ENCODE data around the gene DCDC2C. TPM values are rescaled to one million over a fixed set of nuclear protein-coding genes. Genes with fewer than 3 reads are reported as not detected.

The DCDC2C gene
- total RNA-seq, 1 experiment from 2014 or later: 0.43 TPM

DNA sequence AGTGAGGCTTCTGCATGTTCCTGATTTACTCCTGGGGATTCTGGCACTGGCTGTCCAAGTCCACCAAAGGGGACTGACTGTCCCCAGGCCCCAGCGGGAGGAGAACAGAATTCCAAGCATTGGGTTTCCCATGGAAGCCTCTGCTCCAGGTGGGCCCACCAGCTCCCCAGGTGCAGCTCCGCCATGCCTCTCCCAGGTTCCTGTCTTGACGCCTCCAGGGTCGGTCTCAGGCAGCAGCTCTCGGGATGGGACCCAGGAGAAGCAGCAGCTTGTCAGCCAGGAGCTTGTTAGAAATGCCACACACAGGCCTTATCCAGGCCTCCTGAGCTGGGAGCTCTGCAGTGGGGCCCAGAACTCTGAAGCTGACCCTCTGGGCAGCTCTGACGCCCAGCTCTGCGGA, 47.9 kb downstream of the DCDC2C start:
- Histone ChIP-seq H3K4me3 (ENCODE audit: low read depth, low read length, poor library complexity, severe bottlenecking) (no peak overlapping the region), H3K9me3 (ENCODE audit: low read depth, low read length, poor library complexity, severe bottlenecking) (no peaks in the 10 kb centered on the region), H3K4me1 (ENCODE audit: insufficient read depth, low read length, poor library complexity, severe bottlenecking) (no peaks in the 10 kb centered on the region), H3K36me3 (ENCODE audit: insufficient read depth, low read length, poor library complexity, severe bottlenecking) (no peaks in the 10 kb centered on the region), H3K27ac (ENCODE audit: low read depth, low read length, poor library complexity, severe bottlenecking) (no peak overlapping the region), H3K27me3 (replicated peaks; ENCODE audit: insufficient read depth, low read depth, low read length, poor library complexity) (no peaks in the 10 kb centered on the region)
- TF ChIP-seq, protein P1, sequence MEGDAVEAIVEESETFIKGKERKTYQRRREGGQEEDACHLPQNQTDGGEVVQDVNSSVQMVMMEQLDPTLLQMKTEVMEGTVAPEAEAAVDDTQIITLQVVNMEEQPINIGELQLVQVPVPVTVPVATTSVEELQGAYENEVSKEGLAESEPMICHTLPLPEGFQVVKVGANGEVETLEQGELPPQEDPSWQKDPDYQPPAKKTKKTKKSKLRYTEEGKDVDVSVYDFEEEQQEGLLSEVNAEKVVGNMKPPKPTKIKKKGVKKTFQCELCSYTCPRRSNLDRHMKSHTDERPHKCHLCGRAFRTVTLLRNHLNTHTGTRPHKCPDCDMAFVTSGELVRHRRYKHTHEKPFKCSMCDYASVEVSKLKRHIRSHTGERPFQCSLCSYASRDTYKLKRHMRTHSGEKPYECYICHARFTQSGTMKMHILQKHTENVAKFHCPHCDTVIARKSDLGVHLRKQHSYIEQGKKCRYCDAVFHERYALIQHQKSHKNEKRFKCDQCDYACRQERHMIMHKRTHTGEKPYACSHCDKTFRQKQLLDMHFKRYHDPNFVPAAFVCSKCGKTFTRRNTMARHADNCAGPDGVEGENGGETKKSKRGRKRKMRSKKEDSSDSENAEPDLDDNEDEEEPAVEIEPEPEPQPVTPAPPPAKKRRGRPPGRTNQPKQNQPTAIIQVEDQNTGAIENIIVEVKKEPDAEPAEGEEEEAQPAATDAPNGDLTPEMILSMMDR (conservative IDR thresholded peaks at IDR 0.05; ENCODE audit: low read depth, low read length): no peak
- no peak for TF ChIP-seq EZH2 (IDR thresholded peaks at IDR 0.05; ENCODE audit: borderline replicate concordance, low read depth, low read length, poor library complexity, severe bottlenecking)
- no TSS peak for BruUV-seq (replicated peaks)
- DNase-seq (ENCODE audit: low spot score): no peak
- intact Hi-C loops (cut with micrococcal nuclease; ENCODE audit: unreplicated experiment): no loop called here
- ChIA-PET CTCF (no interaction called here), POLR2A (ENCODE audit: low non-redundant PET) (no interaction called here)

DNA sequence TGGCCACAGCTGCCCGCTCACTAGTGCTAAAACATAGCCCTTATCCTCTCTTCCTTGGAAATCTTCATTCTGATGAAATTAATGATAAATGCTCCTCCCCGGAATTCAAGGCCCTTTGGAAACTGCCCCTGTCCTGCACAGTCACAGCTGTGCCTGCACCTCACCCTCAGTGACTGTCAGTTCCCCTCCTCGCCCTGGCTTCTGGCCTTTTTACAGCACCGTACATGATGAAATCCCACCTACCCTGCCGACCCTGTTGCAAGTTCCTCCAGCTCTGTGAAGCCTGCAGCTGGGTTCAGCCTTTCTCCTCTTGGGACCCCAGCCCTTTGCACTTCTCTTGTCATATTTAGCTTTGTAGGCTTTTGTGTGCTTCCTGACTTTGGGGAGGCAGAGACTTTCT, 48.4 kb downstream of the DCDC2C start:
- no peak for DNase-seq (ENCODE audit: low spot score)
- intact Hi-C loops (cut with micrococcal nuclease; ENCODE audit: unreplicated experiment): no loop called here
- no TSS peak for BruUV-seq (replicated peaks)
- CTCF ChIA-PET: no interaction called here
- Histone ChIP-seq H3K9me3 (ENCODE audit: low read depth, low read length, poor library complexity, severe bottlenecking) (no peaks in the 10 kb centered on the region), H3K4me1 (ENCODE audit: insufficient read depth, low read length, poor library complexity, severe bottlenecking) (no peaks in the 10 kb centered on the region), H3K4me3 (ENCODE audit: low read depth, low read length, poor library complexity, severe bottlenecking) (no peak overlapping the region), H3K36me3 (ENCODE audit: insufficient read depth, low read length, poor library complexity, severe bottlenecking) (no peaks in the 10 kb centered on the region), H3K27me3 (replicated peaks; ENCODE audit: insufficient read depth, low read depth, low read length, poor library complexity) (no peaks in the 10 kb centered on the region), H3K27ac (ENCODE audit: low read depth, low read length, poor library complexity, severe bottlenecking) (no peak overlapping the region)
- POLR2A ChIA-PET (ENCODE audit: low non-redundant PET): no interaction called here
- no peak for TF ChIP-seq EZH2 (IDR thresholded peaks at IDR 0.05; ENCODE audit: borderline replicate concordance, low read depth, low read length, poor library complexity, severe bottlenecking)
- TF ChIP-seq, protein P1 (conservative IDR thresholded peaks at IDR 0.05; ENCODE audit: low read depth, low read length): no peak

DNA sequence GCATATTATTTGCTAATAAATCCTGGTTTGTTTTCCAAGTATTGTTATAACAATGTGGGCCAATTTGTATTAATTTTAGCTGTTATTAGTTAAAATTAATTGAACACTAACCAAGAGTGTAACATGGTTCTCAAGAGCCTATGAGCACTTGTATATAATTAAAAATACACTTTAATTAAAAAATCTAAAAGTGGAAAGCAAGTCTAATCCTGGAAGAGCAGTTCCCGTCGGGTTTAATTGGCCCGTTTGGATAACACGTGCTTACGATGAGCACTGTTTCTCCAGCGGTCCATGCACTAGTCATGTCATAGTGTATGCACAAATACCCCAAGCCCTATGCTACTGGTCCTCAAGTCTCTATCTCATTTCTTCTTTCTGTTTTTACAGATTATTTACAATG, 49.0 kb downstream of the DCDC2C start:
- intact Hi-C loops (cut with micrococcal nuclease; ENCODE audit: unreplicated experiment): no loop called here
- Histone ChIP-seq H3K9me3 (ENCODE audit: low read depth, low read length, poor library complexity, severe bottlenecking) (no peaks in the 10 kb centered on the region), H3K36me3 (ENCODE audit: insufficient read depth, low read length, poor library complexity, severe bottlenecking) (no peaks in the 10 kb centered on the region), H3K4me1 (ENCODE audit: insufficient read depth, low read length, poor library complexity, severe bottlenecking) (no peaks in the 10 kb centered on the region), H3K27ac (ENCODE audit: low read depth, low read length, poor library complexity, severe bottlenecking) (no peak overlapping the region), H3K27me3 (replicated peaks; ENCODE audit: insufficient read depth, low read depth, low read length, poor library complexity) (no peaks in the 10 kb centered on the region), H3K4me3 (ENCODE audit: low read depth, low read length, poor library complexity, severe bottlenecking) (no peak overlapping the region)
- ChIA-PET CTCF (no interaction called here), POLR2A (ENCODE audit: low non-redundant PET) (no interaction called here)
- DNase-seq (ENCODE audit: low spot score): no peak
- no TSS peak for BruUV-seq (replicated peaks)
- no peak for TF ChIP-seq EZH2 (IDR thresholded peaks at IDR 0.05; ENCODE audit: borderline replicate concordance, low read depth, low read length, poor library complexity, severe bottlenecking)
- TF ChIP-seq, protein P1 (conservative IDR thresholded peaks at IDR 0.05; ENCODE audit: low read depth, low read length): no peak

All from A673 (cell line).